GM12878 (cell line): ENCODE measurements around the gene RRP36. TPM values are rescaled to one million over a fixed set of nuclear protein-coding genes. Genes with fewer than 3 reads are reported as not detected.

Experiments
- ATAC-seq: fragments of 200-7000 bp; cut with Tn5 transposase; 3 replicates; pipeline ENCODE4 v1.9.1; 2020; ENCODE audit warnings: mild to moderate bottlenecking, moderate library complexity
- BruUV-seq: library from RNA; stranded (reverse); fragments of 400-500 nt; replicated peaks from 2 replicates; lab custom pipeline; 2021; lab: Mats Ljungman, UMichigan
- CTCF ChIA-PET: fragments of 300-600 bp; sonication (Branson Sonifier 250); formaldehyde crosslinking; extraction: SDS; loops from one replicate; lab custom pipeline; 2021; ENCODE audit warnings: inconsistent platforms; lab: Yijun Ruan, JAX
- POLR2A ChIA-PET: fragments of 350-600 bp; formaldehyde crosslinking; extraction: SDS; loops from one replicate; lab custom pipeline; 2021; ENCODE audit warnings: inconsistent platforms; lab: Charles Lee
- RAD21 ChIA-PET: fragments of 300-600 bp; sonication (Branson Sonifier 250); formaldehyde crosslinking; loops from one replicate; lab custom pipeline; 2023; ENCODE audit warnings: antibody characterized with exemption; ENCODE audit not compliant: unreplicated experiment; lab: Charles Lee
- SMC1A ChIA-PET: fragments of 300-600 bp; sonication (Branson Sonifier 250); formaldehyde crosslinking; loops from one replicate; lab custom pipeline; 2023; ENCODE audit not compliant: unreplicated experiment, uncharacterized antibody; lab: Charles Lee
- DNase-seq: peaks from one replicate; pipeline ENCODE4 v3.0.0-alpha.2; 2011; ENCODE audit warnings: low read depth, low spot score
- FAIRE-seq: peaks from 3 replicates; lab custom pipeline; 2011; peaks lifted over from hg19 to GRCh38; lab: Jason Lieb, UNC
- H2AFZ ChIP-seq: 2 replicates; pipeline ENCODE4 v1.6.0; 2011; ENCODE audit warnings: low read depth, low read length, control low read depth; ENCODE audit not compliant: control insufficient read depth
- H3K27ac ChIP-seq: 2 replicates; pipeline ENCODE4 v1.5.1; 2011; ENCODE audit warnings: control low read depth; ENCODE audit not compliant: control insufficient read depth, insufficient read depth
- H3K27me3 ChIP-seq, 2 experiments: replicated peaks in 1 of 2; 2 replicates each; pipeline versions ENCODE4 v1.6.0 to v1.6.1; 2011; ENCODE audit warnings: low read length in 1 of 2; ENCODE audit not compliant: control insufficient read depth in 2 of 2, insufficient read depth in 2 of 2
- H3K36me3 ChIP-seq, 2 experiments: 2 replicates each; pipeline ENCODE4 v1.5.1; 2011; ENCODE audit warnings: low read length in 1 of 2; ENCODE audit not compliant: control insufficient read depth in 2 of 2, insufficient read depth in 2 of 2
- H3K4me1 ChIP-seq: 2 replicates; pipeline ENCODE4 v1.6.1; 2011; ENCODE audit warnings: mild to moderate bottlenecking, low read length, moderate library complexity, mixed read lengths; ENCODE audit not compliant: control insufficient read depth, insufficient read depth
- H3K4me2 ChIP-seq: 2 replicates; pipeline ENCODE4 v1.6.0; 2011; ENCODE audit warnings: control low read depth; ENCODE audit not compliant: control insufficient read depth, insufficient read depth
- H3K4me3 ChIP-seq: fragments of 200-600 bp; sonication (generic); 2 replicates; pipeline ENCODE4 v1.5.1; 2016
- H3K79me2 ChIP-seq: 2 replicates; pipeline ENCODE4 v1.6.0; 2011; ENCODE audit warnings: low read length; ENCODE audit not compliant: control insufficient read depth, insufficient read depth
- H3K9ac ChIP-seq: 2 replicates; pipeline ENCODE4 v1.8.0; 2011; ENCODE audit warnings: low read length, control low read depth, mixed read lengths; ENCODE audit not compliant: control insufficient read depth, insufficient read depth
- H3K9me3 ChIP-seq: replicated peaks from 3 replicates; pipeline ENCODE4 v1.5.1; 2011; ENCODE audit warnings: mild to moderate bottlenecking, low read length; ENCODE audit not compliant: control insufficient read depth, insufficient read depth
- H4K20me1 ChIP-seq: 2 replicates; pipeline ENCODE4 v1.6.0; 2011; ENCODE audit not compliant: control insufficient read depth, insufficient read depth
- CHD2 ChIP-seq: IDR thresholded peaks from 2 replicates; pipeline ENCODE4 v1.6.1; 2011; ENCODE audit warnings: low read depth, low read length, improper control_type of control experiment, borderline replicate concordance
- CREM ChIP-seq: IDR thresholded peaks from 2 replicates; pipeline ENCODE4 v1.6.1; 2014; ENCODE audit warnings: antibody characterized with exemption, low read depth
- JUNB ChIP-seq: IDR thresholded peaks from 2 replicates; pipeline ENCODE4 v1.6.1; 2016; ENCODE audit warnings: antibody characterized with exemption, mild to moderate bottlenecking
- NFXL1 ChIP-seq: fragments of 450-650 bp; IDR thresholded peaks from 2 replicates; pipeline ENCODE4 v1.6.1; 2017; ENCODE audit warnings: antibody characterized with exemption, mild to moderate bottlenecking, borderline replicate concordance
- POLR2AphosphoS2 ChIP-seq: IDR thresholded peaks from 2 replicates; pipeline ENCODE4 v1.6.1; 2011; ENCODE audit warnings: low read depth, mild to moderate bottlenecking, low read length, improper control_type of control experiment, moderate library complexity
- RAD51 ChIP-seq: fragments of 450-650 bp; IDR thresholded peaks from 2 replicates; pipeline ENCODE4 v1.6.1; 2016; ENCODE audit warnings: moderate library complexity, mild to moderate bottlenecking, inconsistent platforms
- RBBP5 ChIP-seq: fragments of 200-600 bp; sonication (generic); conservative IDR thresholded peaks from 2 replicates; pipeline ENCODE4 v1.6.1; 2016
- RELA ChIP-seq: fragments of 450-650 bp; IDR thresholded peaks from 2 replicates; pipeline ENCODE4 v1.8.0; 2014; ENCODE audit warnings: borderline replicate concordance; ENCODE audit not compliant: partially characterized antibody
- WGBS: methylation state at CpG from one replicate; pipeline ENCODE4 v1.1.6; 2016; ENCODE audit warnings: low lambda C conversion rate; ENCODE audit not compliant: insufficient replicate concordance, insufficient coverage; ENCODE audit errors: missing lambda C conversion rate; 5-methylcytosine and 5-hydroxymethylcytosine counted together
- in situ Hi-C: fragments of 300-500 bp; cut with MboI; formaldehyde crosslinking; loops from 9 replicates; pipeline ENCODE4 v1.14.3; 2018; ENCODE audit warnings: mixed read lengths
- intact Hi-C: fragments of 100-400 bp; cut with micrococcal nuclease; formaldehyde crosslinking; loops from one replicate; pipeline ENCODE4 v1.14.2; 2022; ENCODE audit not compliant: unreplicated experiment
- polyA plus RNA-seq, 11 experiments: library from polyadenylated mRNA; depleted of rRNA in 4 of 11; unstranded in 6 of 11; stranded (reverse) in 5 of 11; fragments of >200 nt; fragmentation: Nextera tagmentation in 4 of 11; fragmentation: Illumina TruSeq in 1 of 11; extraction: Ambion mirVana in 4 of 11; extraction: Trizol in 1 of 11; gene quantifications; 1 replicate in 1 of 11; 2 replicates in 10 of 11; pipeline versions ENCODE4 v1.2.1 to v1.2.3, GENCODE V29; 2011 to 2016; ENCODE audit warnings: inconsistent platforms in 2 of 11, missing spikeins in 2 of 11, low read depth in 1 of 11
- total RNA-seq, 4 experiments: library from RNA; depleted of rRNA in 3 of 4; stranded (reverse); fragments of >200 nt in 3 of 4; fragmentation: Illumina TruSeq in 1 of 4; extraction: Trizol in 1 of 4; gene quantifications; 2 replicates each; pipeline versions ENCODE4 v1.2.1 to v1.2.3, GENCODE V29; 2013 to 2021
- TF ChIP-seq, protein P1 (sequence below): fragments of 450-650 bp; IDR thresholded peaks from 2 replicates; pipeline ENCODE4 v1.6.1; 2017; ENCODE audit warnings: mild to moderate bottlenecking

Gene RRP36
- total and polyA plus RNA-seq, 10 of the 15 experiments (the other 5 are each of a cell fraction or from before 2014, with no cell fraction given), result 17.6 to 101 (median 69.7) TPM

DNA sequence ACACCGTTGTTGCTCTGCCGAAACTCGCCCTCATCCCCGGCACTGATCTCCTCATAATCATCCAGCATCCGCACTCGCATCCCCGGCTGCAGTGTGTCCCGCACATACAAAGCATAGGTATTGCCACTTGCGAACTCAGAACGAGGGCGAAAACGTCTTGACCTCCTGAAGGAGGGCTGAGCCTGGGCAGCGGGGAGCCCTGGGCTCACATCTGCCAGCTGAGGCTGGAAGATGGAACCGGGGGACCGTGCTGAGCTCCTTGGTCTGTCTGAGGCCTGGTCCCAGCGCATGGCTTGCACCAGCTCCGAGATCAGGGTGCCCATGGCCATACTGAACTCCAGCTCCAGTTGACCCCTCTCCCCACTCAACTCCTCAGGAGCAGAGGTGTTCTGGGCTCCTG lies 29.6 kb downstream of the RRP36 start:
- H3K9me3 ChIP-seq, result no peaks in the 10 kb centered on the region
- no peaks in the 10 kb centered on the region for H3K27me3 ChIP-seq
- ChIA-PET CTCF (interaction anchor here (0.9 kb wide), 1 partner anchor 93 kb away, joined by 3 read pairs; no protein-coding TSS in a partner anchor), SMC1A (interaction anchor here (0.7 to 0.9 kb wide), 2 partner anchors 34 to 67 kb away, joined by 3 read pairs; partner anchors contain the start of gene PPP2R5D), RAD21 (no interaction called here), POLR2A (no interaction called here)
- peak overlapping the region; percentile 54 for H3K4me2 ChIP-seq
- intact Hi-C loops (no loop called here), in situ Hi-C loops (no loop called here)
- DNase-seq (no peak), FAIRE-seq (no peak), ATAC-seq (no peak)
- no TSS peak for BruUV-seq
- no peaks in the 10 kb centered on the region for H4K20me1 ChIP-seq
- H2AFZ ChIP-seq, result no peak overlapping the region
- peaks cover 9 to 28% of the 10 kb centered on the region in 2 experiments for H3K36me3 ChIP-seq
- H3K79me2 ChIP-seq, result peaks cover 21% of the 10 kb centered on the region
- H3K9ac ChIP-seq, result no peak overlapping the region
- H3K27ac ChIP-seq, result no peak overlapping the region
- H3K4me3 ChIP-seq, result no peak overlapping the region
- no peak for TF ChIP-seq RBBP5
- peak; percentile 37; the same call in 1 of the 2 replicates for TF ChIP-seq POLR2AphosphoS2
- peaks cover 14% of the 10 kb centered on the region for H3K4me1 ChIP-seq
- WGBS, result 94% methylated on average over 17 of the region's 17 CpGs

DNA sequence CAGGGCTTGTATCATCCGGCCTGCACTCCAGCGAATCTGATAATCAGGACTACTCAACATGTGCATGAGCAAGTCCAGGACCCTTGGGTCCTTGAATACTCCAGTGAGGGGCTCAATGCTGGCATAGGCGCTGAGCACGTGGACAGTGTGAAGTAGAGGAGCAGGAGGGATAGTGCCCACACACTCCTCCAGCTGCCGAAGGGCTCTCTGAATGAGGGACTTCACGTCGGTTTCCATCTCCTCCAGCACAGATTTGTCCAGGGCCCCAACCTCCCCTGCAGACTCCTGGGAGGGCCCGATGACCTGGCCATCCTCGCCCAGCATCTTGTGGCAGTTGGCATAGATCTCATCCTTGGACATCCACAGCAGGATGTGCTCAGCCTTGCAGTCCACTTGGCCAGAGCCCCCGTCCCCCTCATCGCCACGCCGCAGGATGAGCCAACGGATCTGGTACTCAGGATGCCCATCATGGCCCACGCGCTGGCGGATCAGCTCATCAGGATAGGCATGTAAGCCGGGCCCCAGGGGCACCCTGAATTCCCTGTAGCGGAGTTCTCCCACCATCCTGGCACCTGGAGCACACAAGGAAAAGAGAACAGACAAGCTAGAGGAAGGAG lies 30.9 kb downstream of the RRP36 start:
- FAIRE-seq (no peak), ATAC-seq (no peak), DNase-seq (no peak)
- Histone ChIP-seq H3K4me3 (peak overlapping the region; percentile 91), H3K9ac (peak overlapping the region; percentile 98; the same call in 1 of the 2 replicates), H3K36me3 (peaks cover 9 to 23% of the 10 kb centered on the region in 2 experiments), H3K4me2 (peak overlapping the region; percentile 93), H2AFZ (no peak overlapping the region), H3K9me3 (no peaks in the 10 kb centered on the region), H3K4me1 (peaks cover 14% of the 10 kb centered on the region), H3K27ac (peak overlapping the region; percentile 93), H3K79me2 (peaks cover 21% of the 10 kb centered on the region), H3K27me3 (no peaks in the 10 kb centered on the region), H4K20me1 (no peaks in the 10 kb centered on the region)
- BruUV-seq, result no TSS peak
- ChIA-PET SMC1A (interaction anchor here (0.6 to 1.3 kb wide), 3 partner anchors 46 to 122 kb away, joined by 3 to 4 read pairs (median 3); no protein-coding TSS in a partner anchor), RAD21 (no interaction called here), POLR2A (no interaction called here), CTCF (no interaction called here)
- intact Hi-C loops, result no loop called here
- in situ Hi-C loops, result no loop called here
- WGBS, result 94% methylated on average over 19 of the region's 19 CpGs
- TF ChIP-seq RAD51 (no peak), CREM (no peak), NFXL1 (no peak), RELA (no peak), CHD2 (no peak), JUNB (no peak)
- TF ChIP-seq, protein P1, sequence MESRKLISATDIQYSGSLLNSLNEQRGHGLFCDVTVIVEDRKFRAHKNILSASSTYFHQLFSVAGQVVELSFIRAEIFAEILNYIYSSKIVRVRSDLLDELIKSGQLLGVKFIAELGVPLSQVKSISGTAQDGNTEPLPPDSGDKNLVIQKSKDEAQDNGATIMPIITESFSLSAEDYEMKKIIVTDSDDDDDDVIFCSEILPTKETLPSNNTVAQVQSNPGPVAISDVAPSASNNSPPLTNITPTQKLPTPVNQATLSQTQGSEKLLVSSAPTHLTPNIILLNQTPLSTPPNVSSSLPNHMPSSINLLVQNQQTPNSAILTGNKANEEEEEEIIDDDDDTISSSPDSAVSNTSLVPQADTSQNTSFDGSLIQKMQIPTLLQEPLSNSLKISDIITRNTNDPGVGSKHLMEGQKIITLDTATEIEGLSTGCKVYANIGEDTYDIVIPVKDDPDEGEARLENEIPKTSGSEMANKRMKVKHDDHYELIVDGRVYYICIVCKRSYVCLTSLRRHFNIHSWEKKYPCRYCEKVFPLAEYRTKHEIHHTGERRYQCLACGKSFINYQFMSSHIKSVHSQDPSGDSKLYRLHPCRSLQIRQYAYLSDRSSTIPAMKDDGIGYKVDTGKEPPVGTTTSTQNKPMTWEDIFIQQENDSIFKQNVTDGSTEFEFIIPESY, result no peak
